Measurements from ENCODE around the gene ANKRD34A.

- TF ChIP-seq RBAK (tag by site-specific recombination; IDR thresholded peaks at IDR 0.05) (no peak), CTCF (tag by site-specific recombination; IDR thresholded peaks at IDR 0.05) (no peak), ZNF580 (tag by site-specific recombination; IDR thresholded peaks at IDR 0.05) (no peak)
These were observed 5.6 kb downstream of the ANKRD34A start for GRCh38 chr1:145958734-145959133.
